HFFc6 (cell line): ENCODE data around the gene GSS. TPM values are rescaled to one million over a fixed set of nuclear protein-coding genes. Genes with fewer than 3 reads are reported as not detected.
A peak's percentile ranks its signal among the peaks of the same experiment; 100 is the strongest.

ENCODE experiments used
- DNase-seq: peaks from one replicate; pipeline ENCODE4 v3.0.0-alpha.2; 2018
- H3K27ac Mint-ChIP-seq: 2 replicates; pipeline ENCODE4 v1.8.0; 2020; ENCODE audit warnings: mild to moderate bottlenecking, mixed read lengths
- H3K27me3 Mint-ChIP-seq: 2 replicates; pipeline ENCODE4 v1.8.0; 2021; ENCODE audit warnings: mild to moderate bottlenecking, moderate library complexity, mixed read lengths; ENCODE audit not compliant: insufficient read depth
- H3K36me3 Mint-ChIP-seq: 2 replicates; pipeline ENCODE4 v1.8.0; 2021; ENCODE audit warnings: low read depth, mixed read lengths
- H3K4me1 Mint-ChIP-seq: 2 replicates; pipeline ENCODE4 v1.8.0; 2020; ENCODE audit warnings: low read depth, mixed read lengths
- H3K4me3 Mint-ChIP-seq: 2 replicates; pipeline ENCODE4 v1.8.0; 2020; ENCODE audit warnings: mild to moderate bottlenecking, moderate library complexity, mixed read lengths
- H3K9me3 Mint-ChIP-seq: 2 replicates; pipeline ENCODE4 v1.8.0; 2020; ENCODE audit warnings: mild to moderate bottlenecking, mixed read lengths
- CTCF ChIP-seq: fragments of 200-600 bp; sonication (generic); IDR thresholded peaks from 2 replicates; pipeline ENCODE4 v1.5.0; 2021; ENCODE audit warnings: antibody characterized with exemption, mild to moderate bottlenecking
- total RNA-seq, 6 experiments: library from RNA; stranded (reverse); fragmentation: NEBNext Ultra II Directional; extraction: Animal tissue kit (Norgen Biotek cat#: 25700); gene quantifications; 2 replicates in 1 of 6; 3 replicates in 5 of 6; pipeline ENCODE4 v1.2.3, GENCODE V29; 2021

Gene GSS
- total RNA-seq, 6 experiments from 2014 or later = 72.1 to 86.8 (median 76.6) TPM

GRCh38 chr20:34999021-34999451 is 43.4 kb upstream of the GSS start:
- Mint-ChIP-seq H3K4me3 (no peak overlapping the region), H3K27me3 (peaks cover 10% of the 10 kb centered on the region), H3K9me3 (no peaks in the 10 kb centered on the region), H3K36me3 (peaks cover 9% of the 10 kb centered on the region; the same call in 1 of the 2 replicates), H3K27ac (no peak overlapping the region), H3K4me1 (no peaks in the 10 kb centered on the region)
- no peak for DNase-seq
- no peak for TF ChIP-seq CTCF

GRCh38 chr20:34998331-34998950 is 42.8 kb upstream of the GSS start:
- Mint-ChIP-seq H3K27ac (no peak overlapping the region), H3K27me3 (peaks cover 10% of the 10 kb centered on the region)

GRCh38 chr20:34997774-34998173 is 42.2 kb upstream of the GSS start:
- peaks cover 10% of the 10 kb centered on the region for H3K27me3 Mint-ChIP-seq
- H3K4me1 Mint-ChIP-seq = no peaks in the 10 kb centered on the region
- H3K27ac Mint-ChIP-seq = no peak overlapping the region
- H3K4me3 Mint-ChIP-seq = no peak overlapping the region
- H3K36me3 Mint-ChIP-seq = peaks cover 9% of the 10 kb centered on the region; the same call in 1 of the 2 replicates
- no peaks in the 10 kb centered on the region for H3K9me3 Mint-ChIP-seq
- no peak for TF ChIP-seq CTCF
- no peak for DNase-seq

More at GRCh38 chr20:34998331-34998950, 42.8 kb upstream of the GSS start:
- Mint-ChIP-seq H3K4me3 (no peak overlapping the region), H3K36me3 (peaks cover 9% of the 10 kb centered on the region; the same call in 1 of the 2 replicates), H3K9me3 (no peaks in the 10 kb centered on the region), H3K4me1 (no peaks in the 10 kb centered on the region)
- no peak for DNase-seq
- TF ChIP-seq CTCF = peak; percentile 38; the same call in 1 of the 2 replicates

GRCh38 chr20:34997131-34997561 is 41.5 kb upstream of the GSS start:
- Mint-ChIP-seq H3K27ac (no peak overlapping the region), H3K4me3 (no peak overlapping the region), H3K36me3 (peaks cover 9% of the 10 kb centered on the region; the same call in 1 of the 2 replicates), H3K9me3 (no peaks in the 10 kb centered on the region), H3K4me1 (no peaks in the 10 kb centered on the region), H3K27me3 (peaks cover 10% of the 10 kb centered on the region)
- DNase-seq = no peak
- TF ChIP-seq CTCF = no peak

GRCh38 chr20:34996243-34997028 is 40.8 kb upstream of the GSS start:
- no peak for TF ChIP-seq CTCF
- Mint-ChIP-seq H3K27me3 (peaks cover 11% of the 10 kb centered on the region), H3K4me3 (no peak overlapping the region; the same call in 1 of the 2 replicates), H3K4me1 (no peaks in the 10 kb centered on the region), H3K36me3 (peaks cover 9% of the 10 kb centered on the region; the same call in 1 of the 2 replicates), H3K27ac (no peak overlapping the region), H3K9me3 (no peaks in the 10 kb centered on the region)
- no peak for DNase-seq
